HG02852 (cell line): ENCODE measurements around the gene PID1.
"Not testable (repeated sequence)": the region's sequence is repeated elsewhere in the genome, so short reads cannot be mapped to it uniquely, and the experiment has no call there.

ENCODE experiments used
- ATAC-seq: cut with Tn5 transposase; IDR thresholded peaks from one replicate; pipeline ENCODE4 v1.9.1; 2021; ENCODE audit warnings: mild to moderate bottlenecking, moderate library complexity; ENCODE audit not compliant: unreplicated experiment

PID1 gene

DNA sequence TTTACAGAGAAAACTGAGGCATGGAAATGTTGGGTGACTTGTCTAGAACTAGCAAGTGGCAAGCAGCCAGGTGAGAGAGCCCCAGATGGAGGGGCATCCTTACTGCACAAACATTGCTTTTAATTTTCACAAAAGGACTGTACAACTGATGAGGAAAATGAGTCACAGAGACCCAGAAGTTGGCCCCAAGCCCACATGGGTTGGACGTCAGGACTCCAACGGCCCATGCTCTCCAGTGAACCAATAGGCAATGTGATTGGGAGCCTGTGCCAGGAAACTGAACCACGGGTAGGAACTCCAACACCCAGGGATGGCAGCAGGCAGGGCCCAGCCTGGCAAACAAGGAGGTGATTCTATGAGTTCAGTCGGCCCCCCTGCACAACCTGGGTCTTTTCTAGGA, 50.8 kb downstream of the PID1 start:
- ATAC-seq, result no peak

DNA sequence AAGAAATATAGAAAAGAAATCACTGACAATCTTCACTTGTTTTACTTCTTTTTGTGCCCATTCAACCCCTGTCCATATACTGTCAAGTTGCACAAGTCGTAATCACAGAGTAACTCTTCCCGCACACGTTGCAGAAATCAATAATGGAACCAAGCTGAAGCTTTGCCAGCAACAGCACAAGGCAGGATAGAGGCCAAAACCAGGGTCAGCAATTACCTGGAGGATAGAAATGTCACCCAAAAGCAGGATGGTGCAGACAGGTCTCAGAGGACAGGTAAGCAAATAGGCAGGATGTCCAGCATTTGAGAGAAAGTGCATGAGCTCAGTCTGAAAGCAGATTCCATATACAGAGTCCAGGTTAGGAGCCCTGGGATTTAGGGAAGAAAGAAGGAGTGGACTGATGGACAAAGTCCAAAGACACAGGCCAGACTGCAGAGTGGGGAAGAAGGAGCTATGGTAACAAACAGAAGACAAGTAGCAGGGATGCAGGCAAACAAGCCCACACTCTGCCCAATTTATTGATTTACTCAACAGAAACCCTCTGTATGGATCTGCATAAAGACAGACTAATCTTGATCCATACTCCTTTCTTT, 52.7 kb downstream of the PID1 start:
- no peak for ATAC-seq

DNA sequence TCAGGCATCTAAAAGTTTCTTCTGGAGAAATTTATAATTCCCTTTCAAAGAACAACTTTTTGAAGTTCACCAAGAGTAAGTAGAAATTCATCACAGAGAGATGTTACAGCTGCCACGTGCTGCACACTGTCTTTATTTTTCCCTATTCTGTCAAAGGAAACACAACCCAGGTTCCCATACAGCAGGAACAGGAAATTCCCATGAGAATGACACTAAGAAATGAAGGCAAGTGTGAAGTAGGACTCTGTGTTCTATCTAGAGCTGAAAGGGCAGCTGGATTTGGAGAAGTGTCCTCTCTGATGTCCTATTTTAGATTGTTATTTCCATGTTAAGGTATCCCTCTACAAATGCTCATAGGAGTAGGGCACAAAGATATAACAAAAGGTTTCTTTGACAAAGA, 58.8 kb downstream of the PID1 start:
- no peak for ATAC-seq

DNA sequence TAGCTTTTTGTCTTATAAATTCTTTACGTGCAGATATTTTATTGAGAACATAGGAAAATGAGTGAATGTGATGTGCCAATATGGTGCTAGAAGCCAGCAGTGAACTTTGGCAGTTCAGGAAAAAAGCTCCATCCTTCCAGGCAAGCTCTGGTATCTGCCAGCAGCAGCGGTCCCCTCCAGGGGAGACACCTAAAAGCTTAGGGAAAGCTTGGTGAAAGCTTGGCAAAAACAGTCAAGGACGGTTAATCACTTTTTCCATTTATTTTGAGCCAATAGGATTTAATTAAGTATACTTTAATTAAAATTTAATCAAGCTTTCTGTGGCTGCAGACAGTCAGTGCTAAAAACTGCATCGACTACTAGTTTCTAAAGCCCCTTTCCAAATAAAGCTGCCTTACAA, 60.4 kb downstream of the PID1 start:
- ATAC-seq, result no peak

DNA sequence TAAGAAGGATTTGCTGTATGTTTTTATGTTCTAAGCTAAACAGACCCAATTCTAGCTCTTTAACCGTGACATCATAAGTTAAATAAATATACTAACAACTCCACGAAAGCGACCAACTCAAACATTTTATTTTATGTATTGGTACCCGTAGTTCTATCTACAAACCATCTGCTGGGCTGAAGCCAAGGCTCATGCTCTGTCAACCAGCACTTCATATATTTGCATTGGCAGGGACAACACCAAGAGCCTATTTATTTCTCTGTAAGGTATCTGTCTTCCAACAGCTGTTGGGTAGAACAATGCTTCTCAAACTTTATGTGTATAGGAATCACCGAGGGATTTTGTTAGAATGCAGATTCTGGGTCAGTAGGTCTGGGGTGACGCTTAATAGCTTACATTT, 64.5 kb downstream of the PID1 start:
- no peak for ATAC-seq

DNA sequence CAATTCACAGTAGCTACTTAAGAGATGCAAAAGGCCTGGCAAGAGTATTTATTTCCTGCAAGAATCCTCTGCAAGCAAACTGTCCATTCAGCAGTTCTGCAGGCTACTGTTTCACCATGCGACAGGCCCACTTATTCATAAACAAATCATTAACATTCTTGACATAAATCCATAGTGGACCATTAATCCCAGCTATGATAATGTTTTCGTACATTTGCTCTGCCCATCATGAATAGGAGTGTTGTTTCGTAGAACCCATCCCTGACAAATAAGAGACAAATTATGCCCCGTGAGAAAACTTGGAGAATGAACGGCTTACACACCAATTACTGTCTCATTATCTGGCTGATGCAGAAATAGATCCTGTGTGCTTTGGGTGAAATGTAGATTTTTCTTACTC, 65.4 kb downstream of the PID1 start:
- no peak for ATAC-seq

DNA sequence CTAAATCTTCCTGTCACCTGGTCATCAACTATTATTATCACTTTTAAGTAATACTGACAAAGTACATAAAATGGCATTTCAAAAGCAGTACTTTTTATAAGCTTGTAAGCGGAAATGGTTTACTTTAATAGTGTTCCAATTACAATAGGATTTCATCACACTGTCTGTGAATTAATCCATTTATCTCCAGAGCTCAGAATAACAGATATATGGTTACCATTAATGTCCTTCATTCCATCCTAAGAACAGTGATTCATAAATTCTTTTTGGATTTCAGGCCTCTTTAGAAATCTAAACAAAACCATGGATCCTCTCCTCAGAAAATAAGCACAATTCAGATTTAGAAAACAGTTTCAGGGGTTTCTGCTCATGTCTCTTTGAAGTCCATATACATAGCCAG, 68.4 kb downstream of the PID1 start:
- ATAC-seq, result no peak

DNA sequence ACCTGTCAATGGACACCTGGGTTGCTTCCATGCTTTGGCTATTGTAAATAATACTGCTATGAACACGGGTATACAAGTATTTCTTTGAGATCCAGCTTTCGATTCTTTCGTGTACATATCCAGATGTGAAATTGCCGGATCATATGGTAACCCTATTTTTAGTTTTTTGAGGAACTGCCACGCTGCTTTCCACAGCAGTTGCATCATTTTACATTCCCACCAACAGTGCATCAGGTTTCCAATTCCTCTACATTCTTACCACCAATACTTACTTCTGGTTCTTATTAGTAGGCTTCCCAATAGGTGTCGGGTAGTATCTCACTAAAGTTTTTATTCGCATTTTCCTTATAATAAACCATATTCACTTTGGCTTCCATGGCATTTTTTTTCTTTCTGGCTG, 69.6 kb downstream of the PID1 start:
- no peak for ATAC-seq

DNA sequence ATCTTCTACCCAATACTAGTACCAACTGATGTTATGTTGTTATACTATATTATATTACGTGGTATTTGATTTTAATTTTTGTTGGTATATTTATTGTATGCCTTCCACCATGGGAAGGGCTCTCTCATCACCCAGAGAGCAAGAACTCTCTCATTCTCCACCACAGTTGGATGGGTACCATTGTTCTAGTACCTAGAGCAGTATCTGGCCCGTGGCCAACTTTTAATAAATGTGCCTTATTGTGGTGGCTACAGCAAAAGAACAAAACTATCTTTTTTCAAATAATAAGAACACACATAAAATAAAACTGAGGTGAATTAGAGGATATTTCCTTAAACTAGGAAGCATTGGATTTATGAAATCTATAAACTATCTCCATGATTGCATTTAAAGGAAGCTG, 71.8 kb downstream of the PID1 start:
- no peak for ATAC-seq

DNA sequence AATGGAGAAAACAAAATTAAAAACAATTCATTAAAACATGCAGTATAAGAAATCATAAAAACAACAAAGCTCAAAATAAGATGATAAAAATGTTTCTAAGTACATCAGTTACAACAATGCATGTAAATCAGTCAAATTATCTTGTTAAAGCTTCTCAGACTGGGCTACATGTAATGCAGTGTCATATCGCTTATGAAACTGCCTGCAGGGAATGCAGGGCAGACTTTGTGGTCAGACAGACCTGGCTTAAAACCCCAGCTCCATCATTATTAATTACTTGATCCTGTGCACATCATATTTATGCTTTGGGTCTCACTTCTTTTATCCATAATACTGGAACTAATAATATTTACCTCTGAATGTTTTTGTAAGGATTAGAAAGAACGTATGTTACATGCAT, 74.6 kb downstream of the PID1 start:
- ATAC-seq, result no peak

DNA sequence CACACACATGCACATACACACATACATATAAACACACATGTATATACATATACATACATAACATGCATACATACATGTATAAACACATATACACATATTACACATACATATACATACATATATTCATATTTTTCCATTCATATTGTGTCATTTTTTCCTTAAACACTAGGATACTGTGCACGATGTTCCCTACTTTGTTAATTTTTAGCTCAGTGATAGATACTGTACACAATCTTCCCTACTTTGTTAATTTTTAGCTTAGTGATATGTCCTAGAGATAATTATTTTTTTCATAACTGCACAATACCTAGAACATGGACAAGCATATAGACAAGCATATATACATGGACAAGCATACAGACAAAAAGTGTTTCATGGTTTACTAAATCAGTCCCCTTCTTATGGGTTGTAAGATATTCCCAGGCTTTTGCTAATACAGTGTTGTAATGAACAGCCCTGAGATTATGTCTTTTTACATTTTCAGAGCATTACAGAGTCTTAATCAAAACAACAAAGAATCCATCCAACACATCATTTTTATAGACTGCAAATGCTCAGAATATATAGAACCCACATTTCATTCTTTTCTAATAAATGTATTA, 75.6 kb downstream of the PID1 start:
- ATAC-seq, result no peak

DNA sequence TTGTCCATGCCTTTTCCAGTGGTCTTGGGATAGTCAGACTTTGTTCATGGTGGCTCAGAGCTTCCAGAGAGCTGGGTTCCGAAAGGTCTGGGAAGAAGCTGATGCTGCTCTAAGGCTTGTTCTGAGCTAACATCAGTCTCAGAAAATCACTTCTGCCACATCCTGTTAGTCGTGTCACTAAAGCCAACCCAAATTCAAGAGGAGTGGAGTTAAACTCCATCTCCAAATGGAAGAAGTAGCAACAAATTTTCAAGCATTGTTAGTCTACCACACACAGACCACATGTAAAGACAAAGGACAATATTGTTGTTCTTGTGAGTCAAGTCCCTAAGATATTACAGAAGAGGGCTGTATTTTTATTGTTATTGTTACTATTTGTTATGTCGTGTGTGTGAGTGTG, 77.8 kb downstream of the PID1 start:
- no peak for ATAC-seq

DNA sequence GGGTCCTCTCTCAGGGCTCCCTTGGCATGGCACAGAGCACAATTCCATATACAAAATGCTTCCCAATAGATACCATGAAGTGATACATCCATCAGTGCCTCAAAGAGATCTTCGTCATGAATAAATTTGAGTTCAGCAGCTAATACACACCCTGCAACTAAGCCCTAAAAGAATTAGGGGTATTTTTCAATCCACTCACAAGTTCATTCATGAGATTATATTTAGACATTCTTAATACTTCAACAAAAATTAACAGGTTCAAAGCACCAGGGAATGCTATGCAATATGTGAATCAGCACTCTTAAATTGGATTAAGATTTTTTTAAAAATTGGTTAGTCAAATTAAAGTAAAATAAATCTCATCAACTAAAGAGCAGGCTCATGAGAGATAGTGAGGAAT, 79.7 kb downstream of the PID1 start:
- ATAC-seq, result no peak

DNA sequence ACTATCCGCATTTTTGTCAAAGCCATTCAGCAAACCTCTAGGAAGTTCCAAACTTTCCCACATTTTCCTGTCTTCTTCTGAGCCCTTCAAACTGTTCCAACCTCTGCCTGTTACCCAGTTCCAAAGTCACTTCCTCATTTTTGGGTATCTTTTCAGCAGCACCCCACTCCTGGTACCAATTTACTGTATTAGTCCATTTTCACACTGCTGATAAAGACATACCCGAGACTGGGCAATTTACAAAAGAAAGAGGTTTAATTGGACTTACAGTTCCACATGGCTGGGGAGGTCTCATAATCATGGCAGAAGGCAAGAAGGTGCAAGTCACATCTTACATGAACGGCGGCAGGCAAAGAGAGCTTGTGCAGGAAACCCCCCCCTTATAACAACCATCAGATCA, 84.0 kb downstream of the PID1 start:
- ATAC-seq, result not testable (repeated sequence)

DNA sequence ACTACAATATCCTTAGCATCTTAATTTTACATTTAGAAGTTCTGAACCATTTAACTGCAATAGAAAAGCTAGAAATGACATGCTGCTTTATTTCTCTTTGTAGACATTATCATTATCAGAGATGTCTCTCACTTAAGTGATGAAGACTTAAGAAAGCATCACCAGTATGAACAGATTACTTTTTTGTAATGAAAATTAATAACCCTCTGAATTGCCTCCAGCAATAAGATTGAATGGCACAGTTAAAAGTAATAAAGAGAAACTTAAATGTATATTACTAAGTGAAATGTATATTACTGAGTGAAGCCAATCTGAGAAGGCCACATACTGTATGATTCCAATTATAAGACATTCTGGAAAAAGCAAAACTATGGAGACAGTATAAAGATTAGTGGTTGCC, 89.4 kb downstream of the PID1 start:
- no peak for ATAC-seq

DNA sequence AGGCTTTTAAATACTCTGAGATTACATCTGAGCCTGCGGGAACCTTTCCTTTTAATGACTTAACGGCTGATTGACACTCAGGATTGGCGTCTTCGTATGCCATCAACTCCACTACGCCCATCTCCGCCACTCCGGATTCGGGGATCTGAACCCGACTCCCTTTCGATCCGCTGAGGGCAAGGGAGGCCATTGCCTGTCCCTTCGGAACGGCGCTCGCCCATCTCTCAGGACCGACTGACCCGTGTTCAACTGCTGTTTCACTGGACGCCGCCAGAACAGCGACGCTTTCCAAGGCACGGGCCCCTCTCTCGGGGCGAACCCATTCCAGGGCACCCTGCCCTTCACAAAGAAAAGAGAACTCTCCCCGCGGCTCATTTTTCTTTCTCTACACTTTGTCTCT, 90.4 kb downstream of the PID1 start:
- ATAC-seq, result no peak

DNA sequence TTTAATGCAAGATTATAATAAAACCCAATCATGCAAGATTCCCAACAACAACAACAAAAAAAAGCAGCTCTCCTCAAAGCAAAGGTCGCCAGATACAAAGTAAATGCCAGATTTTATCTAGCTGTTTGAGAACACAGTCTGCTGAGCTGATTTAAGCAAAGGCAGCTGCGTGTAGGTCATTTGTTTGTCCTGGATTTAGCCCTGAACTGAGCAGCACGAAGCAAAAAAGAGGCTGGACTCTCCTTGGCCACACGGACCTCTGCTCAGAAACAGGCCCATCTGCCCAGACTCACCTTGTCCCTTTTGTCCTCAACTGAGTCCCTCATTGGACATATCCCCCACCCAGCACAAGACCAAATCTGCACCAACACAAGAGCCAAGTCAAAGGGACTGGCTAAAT, 91.5 kb downstream of the PID1 start:
- no peak for ATAC-seq

DNA sequence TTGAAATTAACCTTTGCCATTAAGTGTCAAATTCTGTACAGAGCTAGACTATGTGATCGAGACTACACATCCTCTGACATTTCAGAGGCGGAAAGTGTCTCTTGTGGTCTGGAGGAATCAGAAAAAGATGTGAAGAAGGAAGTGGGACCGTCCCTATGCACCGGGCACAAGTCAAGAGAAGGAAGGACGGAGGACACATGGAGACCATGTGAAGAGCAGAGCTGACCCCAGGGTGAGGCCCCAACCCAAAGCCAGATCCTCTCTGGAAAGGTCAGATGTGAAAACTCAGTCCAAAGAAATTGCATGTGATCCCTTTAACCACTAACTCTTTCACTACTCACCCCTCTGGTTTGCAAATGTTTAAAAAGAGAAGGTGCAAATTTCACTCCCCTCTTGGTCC, 92.4 kb downstream of the PID1 start:
- ATAC-seq, result no peak

DNA sequence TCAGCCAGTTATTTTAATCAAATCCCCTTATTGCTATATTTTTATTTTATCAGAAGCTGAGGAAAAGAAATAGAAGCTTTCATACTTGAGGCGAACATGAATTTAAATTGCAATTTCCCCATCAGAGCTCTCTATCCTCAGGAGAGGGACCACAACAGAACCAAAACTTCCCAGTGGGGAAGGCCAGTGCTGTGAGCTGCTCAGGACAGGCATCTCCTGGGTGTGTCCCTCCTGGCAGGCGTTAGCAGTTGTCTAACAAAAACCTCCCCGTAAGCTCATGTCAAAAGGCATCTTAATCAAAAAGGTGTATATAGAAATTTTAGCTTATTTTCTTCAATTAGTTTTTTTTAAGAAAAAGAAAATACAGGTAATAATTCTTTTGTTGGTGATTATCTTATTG, 93.0 kb downstream of the PID1 start:
- no peak for ATAC-seq

DNA sequence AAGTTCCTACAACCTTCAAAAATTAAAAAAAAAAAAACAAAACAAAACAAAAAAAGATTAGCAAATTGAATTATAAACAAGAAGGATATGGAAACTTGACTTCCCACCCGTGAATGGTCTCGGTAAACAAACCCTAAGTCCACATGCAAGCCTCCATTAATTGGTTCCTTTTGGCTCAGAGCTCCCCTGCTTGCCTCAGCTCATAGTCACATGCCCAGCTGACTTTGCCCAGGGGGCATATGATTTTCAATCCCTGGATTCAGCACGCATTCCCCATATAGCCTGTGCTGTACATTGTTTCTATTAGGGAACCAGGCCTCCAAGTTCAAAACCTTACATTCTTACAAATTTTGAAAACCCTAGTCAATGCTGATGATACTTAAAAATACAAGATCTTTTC, 95.0 kb downstream of the PID1 start:
- no peak for ATAC-seq

DNA sequence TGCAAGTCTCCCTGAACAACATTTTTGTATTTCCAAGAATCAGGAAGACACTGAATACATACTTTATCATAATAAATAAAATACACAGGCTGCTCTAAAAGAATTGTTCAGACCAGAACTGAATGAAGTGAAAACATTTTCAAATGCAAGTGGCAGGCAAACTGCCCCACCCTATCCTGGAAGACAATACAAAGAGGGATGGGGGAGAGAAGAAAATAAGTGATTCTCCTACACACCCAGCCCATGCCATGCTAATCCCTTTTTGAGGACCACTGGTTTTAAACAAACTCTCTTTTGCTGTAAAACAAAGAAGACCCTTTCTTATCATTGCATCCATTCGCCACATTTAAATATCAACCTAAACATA, 95.6 kb downstream of the PID1 start:
- no peak for ATAC-seq

DNA sequence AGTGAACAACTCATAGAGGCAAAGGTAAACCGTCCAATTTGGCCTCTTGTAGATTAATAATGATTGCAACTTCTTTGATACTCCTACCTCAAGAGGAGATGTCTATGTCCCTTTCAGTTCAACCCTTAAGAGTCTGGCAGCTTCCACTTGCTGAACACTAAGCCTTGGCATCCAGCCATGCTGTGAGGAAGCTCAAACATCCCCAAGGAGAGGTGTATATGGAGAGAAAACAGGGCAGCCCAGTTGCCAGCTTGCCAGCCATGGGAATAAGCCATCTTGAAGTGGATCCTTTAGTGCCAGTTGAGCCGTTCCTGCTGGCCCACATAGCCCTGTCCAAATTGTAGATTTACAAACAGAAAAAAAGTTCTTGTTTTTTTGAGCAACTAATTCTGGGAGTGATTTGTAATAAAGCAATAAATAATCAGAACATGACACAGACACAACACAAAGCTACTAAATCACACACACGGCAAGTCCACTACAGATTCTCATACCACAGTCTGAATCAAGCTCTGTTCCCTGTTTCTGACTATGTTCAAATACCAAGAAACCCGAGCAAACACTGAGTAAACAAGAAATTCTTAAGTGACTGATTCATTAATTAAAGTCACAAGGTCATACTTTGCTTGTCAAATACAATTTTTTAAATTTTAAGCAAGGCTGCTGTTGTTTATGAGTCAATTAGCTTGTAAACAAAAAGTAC, 96.1 kb downstream of the PID1 start:
- ATAC-seq, result no peak

DNA sequence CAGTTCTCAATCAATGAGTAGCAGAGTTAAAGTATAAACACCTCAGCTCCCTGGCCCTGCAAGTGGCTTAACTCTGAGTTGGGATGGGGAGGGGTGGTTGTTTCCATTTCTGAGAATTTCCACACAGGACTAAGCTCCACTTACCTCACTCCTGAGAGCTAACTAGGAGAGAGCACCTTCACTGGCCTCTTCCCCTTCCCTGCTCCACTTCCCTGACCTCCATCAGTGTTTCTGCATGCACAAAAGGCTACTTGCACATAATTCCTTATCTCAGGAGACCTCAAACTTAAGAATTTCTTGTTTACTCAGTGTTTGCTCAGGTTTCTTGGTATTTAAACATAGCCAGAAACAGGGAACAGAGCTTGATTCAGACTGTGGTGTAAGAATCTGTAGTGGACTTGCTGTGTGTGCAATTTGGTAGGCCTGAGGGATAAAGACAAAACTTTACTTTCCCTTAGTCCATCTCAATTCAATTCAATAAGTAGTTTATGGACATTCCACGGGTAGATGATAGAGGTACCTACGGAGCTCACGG, 97.2 kb downstream of the PID1 start:
- no peak for ATAC-seq
